ENCODE data around the gene CTXN1.

GRCh38 chr19:7900401-7900870, 25.5 kb downstream of the CTXN1 start:
- TF ChIP-seq CTCF (IDR thresholded peaks at IDR 0.05) (no peak), POLR2A (IDR thresholded peaks at IDR 0.05) (no peak), EP300 (IDR thresholded peaks at IDR 0.05) (no peak), POLR2AphosphoS5 (IDR thresholded peaks at IDR 0.05) (no peak)

Data from gastroesophageal sphincter (tissue), 3 donors.